ENCODE measurements around the gene CALML3.

- no peak for TF ChIP-seq CTCF (IDR thresholded peaks at IDR 0.05; ENCODE audit: low read depth, low read length)
- no peak for TF ChIP-seq EZH2phosphoT487 (IDR thresholded peaks at IDR 0.05; ENCODE audit: low read depth)
Measured at GRCh38 chr10:5545778-5546710, 21.3 kb downstream of the CALML3 start.

Measured in OCI-LY3 (cell line).